HEK293 (cell line): ENCODE measurements around the gene GPR162.

Experiments
- BCL11A ChIP-seq: fragments of 450-650 bp; formaldehyde crosslinking; IDR thresholded peaks from 2 replicates; pipeline ENCODE4 v1.5.1; 2016; ENCODE audit warnings: low read depth, missing biosample characterization, missing genetic modification characterization
- GLI4 ChIP-seq: fragments of 450-650 bp; formaldehyde crosslinking; IDR thresholded peaks from 2 replicates; pipeline ENCODE4 v1.5.1; 2016; ENCODE audit warnings: missing biosample characterization, missing genetic modification characterization
- GLIS2 ChIP-seq: fragments of 450-650 bp; formaldehyde crosslinking; IDR thresholded peaks from 2 replicates; pipeline ENCODE4 v1.5.1; 2016; ENCODE audit warnings: missing biosample characterization, missing genetic modification characterization
- KLF16 ChIP-seq: fragments of 450-650 bp; formaldehyde crosslinking; IDR thresholded peaks from 2 replicates; pipeline ENCODE4 v1.5.1; 2017; ENCODE audit warnings: missing biosample characterization, missing genetic modification characterization
- KLF9 ChIP-seq: fragments of 450-650 bp; formaldehyde crosslinking; IDR thresholded peaks from 2 replicates; pipeline ENCODE4 v1.5.1; 2016; ENCODE audit warnings: missing biosample characterization, missing genetic modification characterization, low read depth
- MZF1 ChIP-seq: fragments of 450-650 bp; formaldehyde crosslinking; IDR thresholded peaks from 2 replicates; pipeline ENCODE4 v1.5.1; 2017; ENCODE audit warnings: missing biosample characterization, missing genetic modification characterization, borderline replicate concordance
- PRDM1 ChIP-seq: fragments of 450-650 bp; formaldehyde crosslinking; IDR thresholded peaks from 2 replicates; pipeline ENCODE4; 2016; ENCODE audit warnings: missing biosample characterization, missing genetic modification characterization
- SP7 ChIP-seq: fragments of 450-650 bp; formaldehyde crosslinking; IDR thresholded peaks from 2 replicates; pipeline ENCODE4 v1.5.1; 2016; ENCODE audit warnings: missing biosample characterization, missing genetic modification characterization
- YY2 ChIP-seq: fragments of 450-650 bp; formaldehyde crosslinking; IDR thresholded peaks from 2 replicates; pipeline ENCODE4 v1.5.1; 2016; ENCODE audit warnings: missing biosample characterization, missing genetic modification characterization
- ZBTB17 ChIP-seq: fragments of 450-650 bp; formaldehyde crosslinking; IDR thresholded peaks from 2 replicates; pipeline ENCODE4 v1.5.1; 2016; ENCODE audit warnings: missing biosample characterization, missing genetic modification characterization
- ZFHX2 ChIP-seq: fragments of 450-650 bp; formaldehyde crosslinking; conservative IDR thresholded peaks from 2 replicates; pipeline ENCODE4 v1.5.1; 2016; ENCODE audit warnings: missing biosample characterization, missing genetic modification characterization
- ZFP37 ChIP-seq: fragments of 450-650 bp; formaldehyde crosslinking; IDR thresholded peaks from 2 replicates; pipeline ENCODE4 v1.5.1; 2016; ENCODE audit warnings: missing biosample characterization, missing genetic modification characterization
- ZFP41 ChIP-seq: fragments of 450-650 bp; formaldehyde crosslinking; IDR thresholded peaks from 2 replicates; pipeline ENCODE4 v1.5.1; 2016; ENCODE audit warnings: missing biosample characterization, missing genetic modification characterization, borderline replicate concordance
- ZFP69B ChIP-seq: fragments of 450-650 bp; formaldehyde crosslinking; IDR thresholded peaks from 2 replicates; pipeline ENCODE4 v1.5.1; 2016; ENCODE audit warnings: missing biosample characterization, missing genetic modification characterization
- ZNF18 ChIP-seq: fragments of 450-650 bp; formaldehyde crosslinking; IDR thresholded peaks from 2 replicates; pipeline ENCODE4 v1.5.1; 2016; ENCODE audit warnings: missing biosample characterization, missing genetic modification characterization
- ZNF24 ChIP-seq: fragments of 450-650 bp; formaldehyde crosslinking; IDR thresholded peaks from 2 replicates; pipeline ENCODE4 v1.5.1; 2016; ENCODE audit warnings: missing biosample characterization, missing genetic modification characterization
- ZNF37A ChIP-seq: fragments of 450-650 bp; IDR thresholded peaks from 2 replicates; pipeline ENCODE4 v1.5.1; 2018; ENCODE audit warnings: missing biosample characterization, missing genetic modification characterization
- ZNF398 ChIP-seq: fragments of 450-650 bp; formaldehyde crosslinking; IDR thresholded peaks from 2 replicates; pipeline ENCODE4 v1.5.1; 2017; ENCODE audit warnings: missing biosample characterization, missing genetic modification characterization
- ZNF404 ChIP-seq: fragments of 450-650 bp; formaldehyde crosslinking; IDR thresholded peaks from 2 replicates; pipeline ENCODE4 v1.5.1; 2017; ENCODE audit warnings: missing biosample characterization, missing genetic modification characterization
- ZNF488 ChIP-seq: fragments of 450-650 bp; formaldehyde crosslinking; IDR thresholded peaks from 2 replicates; pipeline ENCODE4 v1.5.1; 2016; ENCODE audit warnings: missing biosample characterization, missing genetic modification characterization
- ZNF529 ChIP-seq: fragments of 450-650 bp; formaldehyde crosslinking; IDR thresholded peaks from 2 replicates; pipeline ENCODE4 v1.5.1; 2017; ENCODE audit warnings: missing genetic modification characterization, missing biosample characterization; ENCODE audit not compliant: insufficient replicate concordance
- ZNF580 ChIP-seq: fragments of 450-650 bp; formaldehyde crosslinking; IDR thresholded peaks from 2 replicates; pipeline ENCODE4 v1.5.1; 2016; ENCODE audit warnings: missing biosample characterization, missing genetic modification characterization
- ZNF629 ChIP-seq: fragments of 450-650 bp; formaldehyde crosslinking; IDR thresholded peaks from 2 replicates; pipeline ENCODE4 v1.5.1; 2017; ENCODE audit warnings: missing biosample characterization, missing genetic modification characterization
- ZNF639 ChIP-seq: fragments of 450-650 bp; formaldehyde crosslinking; IDR thresholded peaks from 2 replicates; pipeline ENCODE4 v1.5.1; 2016; ENCODE audit warnings: missing biosample characterization, missing genetic modification characterization
- ZNF76 ChIP-seq: fragments of 450-650 bp; formaldehyde crosslinking; IDR thresholded peaks from 2 replicates; pipeline ENCODE4; 2016; ENCODE audit warnings: low read depth, missing biosample characterization, missing genetic modification characterization, borderline replicate concordance
- ZNF792 ChIP-seq: fragments of 450-650 bp; formaldehyde crosslinking; IDR thresholded peaks from 2 replicates; pipeline ENCODE4 v1.5.1; 2016; ENCODE audit warnings: missing biosample characterization, missing genetic modification characterization
- TF ChIP-seq, protein P1 (sequence below): fragments of 450-650 bp; IDR thresholded peaks from 2 replicates; pipeline ENCODE4 v1.5.1; 2018; ENCODE audit warnings: missing biosample characterization, missing genetic modification characterization
- TF ChIP-seq, protein P2 (sequence below): fragments of 450-650 bp; formaldehyde crosslinking; IDR thresholded peaks from 2 replicates; pipeline ENCODE4 v1.5.1; 2016; ENCODE audit warnings: missing biosample characterization, missing genetic modification characterization, low read depth
- TF ChIP-seq, protein P3 (sequence below): fragments of 450-650 bp; formaldehyde crosslinking; IDR thresholded peaks from 2 replicates; pipeline ENCODE4 v1.5.1; 2016; ENCODE audit warnings: missing biosample characterization, missing genetic modification characterization

The GPR162 gene

GRCh38 chr12:6827982-6828780 lies 6.6 kb downstream of the GPR162 start, which contains the start of gene P3H3 (continued):
- TF ChIP-seq, protein P1, sequence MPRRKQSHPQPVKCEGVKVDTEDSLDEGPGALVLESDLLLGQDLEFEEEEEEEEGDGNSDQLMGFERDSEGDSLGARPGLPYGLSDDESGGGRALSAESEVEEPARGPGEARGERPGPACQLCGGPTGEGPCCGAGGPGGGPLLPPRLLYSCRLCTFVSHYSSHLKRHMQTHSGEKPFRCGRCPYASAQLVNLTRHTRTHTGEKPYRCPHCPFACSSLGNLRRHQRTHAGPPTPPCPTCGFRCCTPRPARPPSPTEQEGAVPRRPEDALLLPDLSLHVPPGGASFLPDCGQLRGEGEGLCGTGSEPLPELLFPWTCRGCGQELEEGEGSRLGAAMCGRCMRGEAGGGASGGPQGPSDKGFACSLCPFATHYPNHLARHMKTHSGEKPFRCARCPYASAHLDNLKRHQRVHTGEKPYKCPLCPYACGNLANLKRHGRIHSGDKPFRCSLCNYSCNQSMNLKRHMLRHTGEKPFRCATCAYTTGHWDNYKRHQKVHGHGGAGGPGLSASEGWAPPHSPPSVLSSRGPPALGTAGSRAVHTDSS (tag by site-specific recombination): peak; percentile 41; the same call in 1 of the 2 replicates
- TF ChIP-seq, protein P2, sequence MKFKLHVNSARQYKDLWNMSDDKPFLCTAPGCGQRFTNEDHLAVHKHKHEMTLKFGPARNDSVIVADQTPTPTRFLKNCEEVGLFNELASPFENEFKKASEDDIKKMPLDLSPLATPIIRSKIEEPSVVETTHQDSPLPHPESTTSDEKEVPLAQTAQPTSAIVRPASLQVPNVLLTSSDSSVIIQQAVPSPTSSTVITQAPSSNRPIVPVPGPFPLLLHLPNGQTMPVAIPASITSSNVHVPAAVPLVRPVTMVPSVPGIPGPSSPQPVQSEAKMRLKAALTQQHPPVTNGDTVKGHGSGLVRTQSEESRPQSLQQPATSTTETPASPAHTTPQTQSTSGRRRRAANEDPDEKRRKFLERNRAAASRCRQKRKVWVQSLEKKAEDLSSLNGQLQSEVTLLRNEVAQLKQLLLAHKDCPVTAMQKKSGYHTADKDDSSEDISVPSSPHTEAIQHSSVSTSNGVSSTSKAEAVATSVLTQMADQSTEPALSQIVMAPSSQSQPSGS (tag by site-specific recombination): peak; percentile 45; the same call in 1 of the 2 replicates
- TF ChIP-seq PRDM1 (peak; percentile 55), ZNF488 (tag by site-specific recombination) (no peak), SP7 (tag by site-specific recombination) (peak; percentile 84), ZNF629 (tag by site-specific recombination) (peak; percentile 71; the same call in 1 of the 2 replicates), ZNF639 (peak; percentile 95), MZF1 (tag by site-specific recombination) (peak; percentile 42; the same call in 1 of the 2 replicates), ZNF398 (tag by site-specific recombination) (peak; percentile 100), ZFP69B (peak; percentile 87), ZNF18 (tag by site-specific recombination) (0 out of 2 replicates have a peak, but pooled peaks have one; percentile 23), GLI4 (tag by site-specific recombination) (peak; percentile 92; the same call in 1 of the 2 replicates), ZBTB17 (tag by site-specific recombination) (peak; percentile 57; the same call in 1 of the 2 replicates), GLIS2 (tag by site-specific recombination) (peak; percentile 8; the same call in 1 of the 2 replicates), ZNF76 (tag by site-specific recombination) (peak; percentile 76), YY2 (tag by site-specific recombination) (peak; percentile 81), ZNF404 (tag by site-specific recombination) (no peak), KLF9 (tag by site-specific recombination) (peak; percentile 55), ZNF792 (tag by site-specific recombination) (0 out of 2 replicates have a peak, but pooled peaks have one; percentile 52), ZFHX2 (tag by site-specific recombination) (no peak), ZNF37A (tag by site-specific recombination) (no peak), ZFP41 (tag by site-specific recombination) (no peak), BCL11A (peak; percentile 73), ZNF529 (tag by site-specific recombination) (no peak), ZNF24 (tag by site-specific recombination) (peak; percentile 59; the same call in 1 of the 2 replicates), KLF16 (peak; percentile 96), ZNF580 (tag by site-specific recombination) (peak; percentile 72), ZFP37 (tag by site-specific recombination) (0 out of 2 replicates have a peak, but pooled peaks have one; percentile 51)
- TF ChIP-seq, protein P3, sequence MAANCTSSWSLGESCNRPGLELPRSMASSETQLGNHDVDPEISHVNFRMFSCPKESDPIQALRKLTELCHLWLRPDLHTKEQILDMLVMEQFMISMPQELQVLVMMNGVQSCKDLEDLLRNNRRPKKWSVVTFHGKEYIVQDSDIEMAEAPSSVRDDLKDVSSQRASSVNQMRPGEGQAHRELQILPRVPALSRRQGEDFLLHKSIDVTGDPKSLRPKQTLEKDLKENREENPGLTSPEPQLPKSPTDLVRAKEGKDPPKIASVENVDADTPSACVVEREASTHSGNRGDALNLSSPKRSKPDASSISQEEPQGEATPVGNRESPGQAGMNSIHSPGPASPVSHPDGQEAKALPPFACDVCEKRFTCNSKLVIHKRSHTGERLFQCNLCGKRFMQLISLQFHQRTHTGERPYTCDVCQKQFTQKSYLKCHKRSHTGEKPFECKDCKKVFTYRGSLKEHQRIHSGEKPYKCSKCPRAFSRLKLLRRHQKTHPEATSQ (tag by site-specific recombination): 0 out of 2 replicates have a peak, but pooled peaks have one; percentile 28
